Omental fat pad (tissue), 4 donors: Measurements from ENCODE around the gene EIF3L. TPM values are rescaled to one million over a fixed set of nuclear protein-coding genes. Genes with fewer than 3 reads are reported as not detected.
A peak's percentile ranks its signal among the peaks of the same experiment; 100 is the strongest.

Experiments used
- ATAC-seq: fragments of 150-250 bp; one replicate; pipeline ENCODE4 v1.9.1; 2016; ENCODE audit warnings: mild to moderate bottlenecking, moderate library complexity; ENCODE audit not compliant: low FRiP score
- DNase-seq: peaks from one replicate; pipeline ENCODE4 v3.0.0-alpha.2; 2019; ENCODE audit warnings: low spot score
- small RNA-seq: library from RNA; depleted of rRNA; stranded (forward); fragments of <200 nt; gene quantifications from one replicate; pipeline ENCODE3, GENCODE V24; 2016
- total RNA-seq, 4 donors: library from RNA; depleted of rRNA; stranded (reverse); fragments of >200 nt; gene quantifications; one replicate each; pipeline ENCODE4 v1.1.0, GENCODE V29; 2016
- TF ChIP-seq, protein P1 (sequence below), 3 donors: fragments of 450-650 bp; IDR thresholded peaks; one replicate each; pipeline ENCODE4 v1.5.1; 2016 to 2017; ENCODE audit warnings: antibody characterized with exemption in 3 of 3, mild to moderate bottlenecking in 3 of 3, moderate library complexity in 2 of 3

EIF3L gene
- total RNA-seq, 4 donors from 2014 or later, result 303 to 410 (median 328) TPM

- DNase-seq (peak; percentile 83), ATAC-seq (peak; percentile 91)
- TF ChIP-seq, protein P1, sequence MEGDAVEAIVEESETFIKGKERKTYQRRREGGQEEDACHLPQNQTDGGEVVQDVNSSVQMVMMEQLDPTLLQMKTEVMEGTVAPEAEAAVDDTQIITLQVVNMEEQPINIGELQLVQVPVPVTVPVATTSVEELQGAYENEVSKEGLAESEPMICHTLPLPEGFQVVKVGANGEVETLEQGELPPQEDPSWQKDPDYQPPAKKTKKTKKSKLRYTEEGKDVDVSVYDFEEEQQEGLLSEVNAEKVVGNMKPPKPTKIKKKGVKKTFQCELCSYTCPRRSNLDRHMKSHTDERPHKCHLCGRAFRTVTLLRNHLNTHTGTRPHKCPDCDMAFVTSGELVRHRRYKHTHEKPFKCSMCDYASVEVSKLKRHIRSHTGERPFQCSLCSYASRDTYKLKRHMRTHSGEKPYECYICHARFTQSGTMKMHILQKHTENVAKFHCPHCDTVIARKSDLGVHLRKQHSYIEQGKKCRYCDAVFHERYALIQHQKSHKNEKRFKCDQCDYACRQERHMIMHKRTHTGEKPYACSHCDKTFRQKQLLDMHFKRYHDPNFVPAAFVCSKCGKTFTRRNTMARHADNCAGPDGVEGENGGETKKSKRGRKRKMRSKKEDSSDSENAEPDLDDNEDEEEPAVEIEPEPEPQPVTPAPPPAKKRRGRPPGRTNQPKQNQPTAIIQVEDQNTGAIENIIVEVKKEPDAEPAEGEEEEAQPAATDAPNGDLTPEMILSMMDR (IDR thresholded peaks at IDR 0.05), result peak in 2 of 3 donors; percentile 60 to 69
Measured at GRCh38 chr22:37933711-37934376, 84.6 kb downstream of the EIF3L start.

Small RNA genes lying within 50 kb of the gene (small RNA-seq; reads per million reads assigned to genes)
- 0.52 reads per million for gene MIR659

Other genes with a start within 250 kb of the EIF3L start
- 10 to 100 TPM; 28.7 to 50.7 (median 33.9) TPM for gene GGA1, start 240.6 kb upstream of the EIF3L start, total RNA-seq
- 10 to 100 TPM in 1 of 4 donors, 1 to 10 TPM in 3; 3.6 to 11.5 (median 8.2) TPM for gene SH3BP1, start 209.8 kb upstream of the EIF3L start, total RNA-seq
- gene PDXP, start 190.7 kb upstream of the EIF3L start, total RNA-seq, result 1 to 10 TPM; 3.8 to 5.4 (median 4.3) TPM
- 1,000 to 10,000 TPM; 1,558 to 2,934 (median 2,167) TPM for gene LGALS1, start 173.8 kb upstream of the EIF3L start, total RNA-seq
- 10 to 100 TPM; 16.4 to 34.8 (median 21.4) TPM for gene NOL12, start 163.1 kb upstream of the EIF3L start, total RNA-seq
- 100 to 1,000 TPM in 1 of 4 donors, 10 to 100 TPM in 3; 79.2 to 179 (median 82.8) TPM for gene TRIOBP, start 152.4 kb upstream of the EIF3L start, total RNA-seq
- gene GCAT, start 41.5 kb upstream of the EIF3L start, total RNA-seq, result 10 to 100 TPM in 1 of 4 donors, 1 to 10 TPM in 3; 6.5 to 12.0 (median 8.9) TPM
- gene GALR3, start 26.0 kb upstream of the EIF3L start, total RNA-seq, result not detected
- gene ANKRD54, start 5.1 kb upstream of the EIF3L start, total RNA-seq, result 10 to 100 TPM; 21.7 to 43.6 (median 28.6) TPM
- 10 to 100 TPM; 15.4 to 42.4 (median 20.6) TPM for gene MICALL1, start 56.9 kb downstream of the EIF3L start, total RNA-seq
- under 1 TPM in 1 of 4 donors, not detected in 3; 0.56 TPM for gene C22orf23, start 104.2 kb downstream of the EIF3L start, total RNA-seq
- gene POLR2F, start 104.3 kb downstream of the EIF3L start, total RNA-seq, result 10 to 100 TPM; 57.3 to 73.9 (median 61.6) TPM
- gene SOX10, start 135.1 kb downstream of the EIF3L start, total RNA-seq, result 1 to 10 TPM in 1 of 4 donors, not detected in 3; 2.5 TPM
- 10 to 100 TPM; 16.1 to 43.0 (median 31.6) TPM for gene PICK1, start 208.0 kb downstream of the EIF3L start, total RNA-seq
- gene SLC16A8, start 234.8 kb downstream of the EIF3L start, total RNA-seq, result 1 to 10 TPM in 2 of 4 donors, under 1 TPM in 2; 0.24 to 3.2 (median 0.88) TPM